ENCODE measurements around the gene CCDC197. TPM values are rescaled to one million over a fixed set of nuclear protein-coding genes. Genes with fewer than 3 reads are reported as not detected.

Gene CCDC197
- total and polyA plus RNA-seq, 7 donors, result not detected

DNA sequence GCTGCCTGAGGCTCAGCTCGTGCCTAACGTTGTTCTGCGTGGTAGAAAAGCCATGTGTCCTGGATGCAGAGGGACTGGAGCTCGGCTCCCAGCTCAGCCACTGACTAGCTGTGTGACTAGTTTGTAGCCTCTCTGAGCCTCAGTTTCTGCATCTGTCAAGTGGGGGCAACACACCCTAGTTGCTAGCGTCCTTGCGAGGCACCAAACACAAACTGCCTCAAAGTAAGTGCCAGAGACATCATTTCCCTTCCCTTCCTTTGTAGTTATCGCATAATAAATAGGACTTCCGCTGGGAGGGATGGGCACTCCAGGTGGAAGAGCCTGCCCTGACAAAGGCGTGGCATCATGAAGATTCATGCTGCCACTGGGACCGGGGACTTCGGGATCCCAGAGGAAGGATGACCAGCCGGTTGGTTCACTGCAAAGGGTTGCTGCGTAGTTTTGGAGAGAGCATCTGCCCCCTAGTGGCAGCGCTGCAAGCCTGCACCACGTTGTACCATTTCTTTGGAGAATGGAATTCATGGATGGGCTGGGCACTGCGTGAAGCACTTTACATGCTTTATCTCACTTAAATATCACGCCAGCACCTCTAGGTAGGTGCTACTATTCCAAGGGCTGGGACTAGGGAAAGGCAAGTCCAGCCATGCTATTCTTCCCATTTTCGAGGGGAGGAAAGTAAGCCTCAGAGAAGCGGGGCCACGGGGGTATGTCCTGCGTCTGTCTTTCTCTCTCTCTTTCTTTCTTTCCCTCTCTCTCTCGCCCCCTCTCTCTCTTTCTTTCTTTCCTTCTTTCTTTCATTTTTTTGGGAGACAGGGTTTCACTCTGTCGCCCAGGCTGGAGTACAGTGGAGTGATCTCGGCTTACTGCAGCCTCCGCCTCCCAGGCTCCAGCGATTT lies 4.6 kb downstream of the CCDC197 start:
- H3K4me3 ChIP-seq, result no peak overlapping the region
- H3K27ac ChIP-seq, result peak overlapping the region in 2 of 4 donors; percentile 1 to 67
- DNase-seq, result peak; percentile 82

DNA sequence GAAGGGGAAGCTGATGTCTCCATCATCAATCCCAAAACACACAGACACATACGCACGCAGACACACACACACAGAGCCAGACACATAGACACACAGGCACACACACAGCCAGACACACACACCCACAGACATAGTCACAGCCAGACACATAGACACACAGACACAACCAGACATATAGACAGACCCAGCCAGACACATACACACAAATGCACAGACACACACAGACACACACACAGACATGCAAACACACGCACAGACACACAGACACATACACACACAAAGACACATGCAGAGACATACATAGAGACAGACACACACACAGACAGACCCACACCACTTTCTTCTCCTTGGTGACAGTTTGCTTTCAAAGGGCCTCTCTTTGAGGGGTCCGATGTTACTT lies 6.3 kb downstream of the CCDC197 start:
- no peak for DNase-seq
- intact Hi-C loops (cut with DNase I), result no loop called here
- TF ChIP-seq POLR2AphosphoS5 (IDR thresholded peaks at IDR 0.05) (no peak), EP300 (IDR thresholded peaks at IDR 0.05) (no peak), POLR2A (IDR thresholded peaks at IDR 0.05) (no peak)
- TF ChIP-seq, protein P1, sequence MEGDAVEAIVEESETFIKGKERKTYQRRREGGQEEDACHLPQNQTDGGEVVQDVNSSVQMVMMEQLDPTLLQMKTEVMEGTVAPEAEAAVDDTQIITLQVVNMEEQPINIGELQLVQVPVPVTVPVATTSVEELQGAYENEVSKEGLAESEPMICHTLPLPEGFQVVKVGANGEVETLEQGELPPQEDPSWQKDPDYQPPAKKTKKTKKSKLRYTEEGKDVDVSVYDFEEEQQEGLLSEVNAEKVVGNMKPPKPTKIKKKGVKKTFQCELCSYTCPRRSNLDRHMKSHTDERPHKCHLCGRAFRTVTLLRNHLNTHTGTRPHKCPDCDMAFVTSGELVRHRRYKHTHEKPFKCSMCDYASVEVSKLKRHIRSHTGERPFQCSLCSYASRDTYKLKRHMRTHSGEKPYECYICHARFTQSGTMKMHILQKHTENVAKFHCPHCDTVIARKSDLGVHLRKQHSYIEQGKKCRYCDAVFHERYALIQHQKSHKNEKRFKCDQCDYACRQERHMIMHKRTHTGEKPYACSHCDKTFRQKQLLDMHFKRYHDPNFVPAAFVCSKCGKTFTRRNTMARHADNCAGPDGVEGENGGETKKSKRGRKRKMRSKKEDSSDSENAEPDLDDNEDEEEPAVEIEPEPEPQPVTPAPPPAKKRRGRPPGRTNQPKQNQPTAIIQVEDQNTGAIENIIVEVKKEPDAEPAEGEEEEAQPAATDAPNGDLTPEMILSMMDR (IDR thresholded peaks at IDR 0.05), result no peak
- no peaks in the 10 kb centered on the region for H3K27me3 ChIP-seq
- peaks cover 0 to 13% (median 9%) of the 10 kb centered on the region in 4 donors for H3K4me1 ChIP-seq
- no peaks in the 10 kb centered on the region for H3K36me3 ChIP-seq
- WGBS, 2 donors, result 76 to 78% methylated on average over 4 of the region's 4 CpGs
- no peak overlapping the region for H3K27ac ChIP-seq
- H3K9me3 ChIP-seq, result no peaks in the 10 kb centered on the region
- H3K4me3 ChIP-seq, result no peak overlapping the region

More for the DNA sequence above, 4.6 kb downstream of the CCDC197 start:
- Histone ChIP-seq H3K36me3 (no peaks in the 10 kb centered on the region), H3K9me3 (no peaks in the 10 kb centered on the region), H3K4me1 (peaks cover 0 to 19% (median 12%) of the 10 kb centered on the region in 4 donors), H3K27me3 (no peaks in the 10 kb centered on the region)
- WGBS, 2 donors, result 44% methylated on average over 26 of the region's 26 CpGs
- TF ChIP-seq, protein P1 (IDR thresholded peaks at IDR 0.05), result peak; percentile 82 to 97 (median 96)
- TF ChIP-seq POLR2AphosphoS5 (IDR thresholded peaks at IDR 0.05) (peak in 2 of 4 donors; percentile 21 to 37), EP300 (IDR thresholded peaks at IDR 0.05) (no peak)
- intact Hi-C loops (cut with DNase I), result loop anchor here (1.0 kb wide), 1 partner anchor 62 kb away; no protein-coding TSS in a partner anchor

DNA sequence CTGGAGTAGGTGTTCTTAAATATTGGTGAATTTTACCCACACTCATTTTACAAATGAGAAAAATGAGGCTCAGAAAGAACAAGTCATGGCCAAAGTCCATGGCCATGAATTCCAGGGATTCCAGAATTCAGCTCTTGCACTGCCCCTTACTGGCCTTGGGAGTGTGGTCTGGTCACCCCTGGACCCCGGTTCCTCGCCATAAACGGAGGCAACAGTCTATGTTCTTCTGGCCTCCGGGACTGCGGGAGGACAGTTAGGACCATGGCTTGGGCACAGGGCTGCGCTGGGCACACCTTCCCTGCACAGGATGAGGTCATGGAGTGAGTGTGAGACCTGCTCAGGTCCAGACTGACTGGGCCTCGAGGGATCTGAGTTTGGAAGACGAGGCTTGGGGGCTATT lies 6.9 kb downstream of the CCDC197 start:
- Histone ChIP-seq H3K36me3 (no peaks in the 10 kb centered on the region), H3K4me1 (peaks cover 0 to 13% (median 9%) of the 10 kb centered on the region in 4 donors), H3K4me3 (no peak overlapping the region), H3K27me3 (no peaks in the 10 kb centered on the region), H3K9me3 (no peaks in the 10 kb centered on the region), H3K27ac (no peak overlapping the region)
- DNase-seq, result no peak
- WGBS, 2 donors, result 70 to 76% methylated on average over 8 of the region's 8 CpGs
- intact Hi-C loops (cut with DNase I), result no loop called here
- TF ChIP-seq POLR2A (IDR thresholded peaks at IDR 0.05), result no peak
- TF ChIP-seq EP300 (IDR thresholded peaks at IDR 0.05), result no peak
- TF ChIP-seq POLR2AphosphoS5 (IDR thresholded peaks at IDR 0.05), result no peak
- TF ChIP-seq, protein P1 (IDR thresholded peaks at IDR 0.05), result no peak

DNA sequence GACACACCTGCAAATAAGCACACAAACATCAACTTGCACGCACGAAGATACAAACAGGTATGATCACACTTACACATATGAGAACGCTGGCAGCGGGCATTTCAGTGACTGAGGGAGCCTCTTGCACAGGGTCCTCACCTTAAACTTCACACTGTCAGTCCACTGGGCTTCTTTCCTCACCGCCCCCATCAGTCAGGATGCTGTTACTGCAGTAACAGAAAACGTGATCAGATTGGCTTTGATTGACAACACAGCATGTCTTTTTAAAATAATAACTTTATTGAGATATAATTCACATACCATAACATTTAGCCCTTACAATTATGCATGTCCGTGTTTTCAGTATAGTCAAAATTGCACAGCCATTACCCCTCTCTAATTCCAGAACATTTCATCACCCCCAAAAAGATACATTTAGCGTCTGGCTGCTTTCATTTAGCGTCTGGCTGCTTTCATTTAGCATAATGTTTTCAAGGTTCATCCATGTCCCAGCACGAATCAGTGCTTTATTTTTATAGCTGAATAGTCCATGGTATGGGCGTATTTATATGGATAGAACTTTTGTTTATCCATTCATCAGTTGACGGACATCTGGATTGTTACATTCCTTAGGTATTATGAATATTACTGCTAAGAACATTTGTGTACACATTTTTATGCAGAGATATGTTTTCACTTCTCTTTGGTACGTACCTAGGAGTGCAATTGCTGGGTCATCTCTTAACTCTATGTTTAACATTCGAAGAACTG lies 8.4 kb downstream of the CCDC197 start:
- intact Hi-C loops (cut with DNase I), result no loop called here
- Histone ChIP-seq H3K4me3 (no peak overlapping the region), H3K27ac (no peak overlapping the region), H3K36me3 (no peaks in the 10 kb centered on the region), H3K4me1 (peaks cover 0 to 19% (median 9%) of the 10 kb centered on the region in 4 donors), H3K9me3 (no peaks in the 10 kb centered on the region), H3K27me3 (no peaks in the 10 kb centered on the region)
- TF ChIP-seq POLR2A (IDR thresholded peaks at IDR 0.05) (no peak), POLR2AphosphoS5 (IDR thresholded peaks at IDR 0.05) (no peak)
- TF ChIP-seq, protein P1 (IDR thresholded peaks at IDR 0.05), result no peak
- 38 to 51% methylated on average over 14 of the region's 14 CpGs for WGBS, 2 donors
- no peak for DNase-seq

Measured in sigmoid colon (tissue), 7 donors.